Measurements from ENCODE around the gene OR9Q1. TPM values are rescaled to one million over a fixed set of nuclear protein-coding genes. Genes with fewer than 3 reads are reported as not detected.

The OR9Q1 gene
- polyA plus RNA-seq, 1 donor from 2014 or later, result not detected

- H3F3A ChIP-seq (ENCODE audit: insufficient read depth, low read length, poor library complexity, severe bottlenecking), result no peaks in the 10 kb centered on the region
- no peaks in the 10 kb centered on the region for H3K27me3 ChIP-seq (ENCODE audit: insufficient read depth, low read depth, low read length)
- no peaks in the 10 kb centered on the region for H3K79me2 ChIP-seq (replicated peaks; ENCODE audit: insufficient read depth, low read length)
- no peaks in the 10 kb centered on the region for H4K20me1 ChIP-seq (ENCODE audit: insufficient read depth)
- no peak overlapping the region for H3K4me2 ChIP-seq (ENCODE audit: low read length)
- no peak for TF ChIP-seq RAD21 (conservative IDR thresholded peaks at IDR 0.05)
- TF ChIP-seq MXI1 (conservative IDR thresholded peaks at IDR 0.05; ENCODE audit: poor library complexity, severe bottlenecking), result no peak
- TF ChIP-seq TAF1 (IDR thresholded peaks at IDR 0.05; ENCODE audit: low read depth), result no peak
- no peak for TF ChIP-seq REST (IDR thresholded peaks at IDR 0.05; ENCODE audit: borderline replicate concordance)
- TF ChIP-seq EP300 (conservative IDR thresholded peaks at IDR 0.05; ENCODE audit: poor library complexity, severe bottlenecking), result no peak
- TF ChIP-seq SMC3 (conservative IDR thresholded peaks at IDR 0.05; ENCODE audit: poor library complexity), result no peak
- TF ChIP-seq, protein P1, sequence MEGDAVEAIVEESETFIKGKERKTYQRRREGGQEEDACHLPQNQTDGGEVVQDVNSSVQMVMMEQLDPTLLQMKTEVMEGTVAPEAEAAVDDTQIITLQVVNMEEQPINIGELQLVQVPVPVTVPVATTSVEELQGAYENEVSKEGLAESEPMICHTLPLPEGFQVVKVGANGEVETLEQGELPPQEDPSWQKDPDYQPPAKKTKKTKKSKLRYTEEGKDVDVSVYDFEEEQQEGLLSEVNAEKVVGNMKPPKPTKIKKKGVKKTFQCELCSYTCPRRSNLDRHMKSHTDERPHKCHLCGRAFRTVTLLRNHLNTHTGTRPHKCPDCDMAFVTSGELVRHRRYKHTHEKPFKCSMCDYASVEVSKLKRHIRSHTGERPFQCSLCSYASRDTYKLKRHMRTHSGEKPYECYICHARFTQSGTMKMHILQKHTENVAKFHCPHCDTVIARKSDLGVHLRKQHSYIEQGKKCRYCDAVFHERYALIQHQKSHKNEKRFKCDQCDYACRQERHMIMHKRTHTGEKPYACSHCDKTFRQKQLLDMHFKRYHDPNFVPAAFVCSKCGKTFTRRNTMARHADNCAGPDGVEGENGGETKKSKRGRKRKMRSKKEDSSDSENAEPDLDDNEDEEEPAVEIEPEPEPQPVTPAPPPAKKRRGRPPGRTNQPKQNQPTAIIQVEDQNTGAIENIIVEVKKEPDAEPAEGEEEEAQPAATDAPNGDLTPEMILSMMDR (IDR thresholded peaks at IDR 0.05; ENCODE audit: poor library complexity, severe bottlenecking), result no peak
- no peak overlapping the region for H3K9ac ChIP-seq (ENCODE audit: low read length)
- no peak overlapping the region for H2AFZ ChIP-seq (ENCODE audit: low read depth, low read length)
- no peak overlapping the region for H3K4me3 ChIP-seq (ENCODE audit: low read length)
- no peak overlapping the region for H3K27ac ChIP-seq (ENCODE audit: low read length)
- no peaks in the 10 kb centered on the region for H3K9me2 ChIP-seq (ENCODE audit: insufficient read depth, low read length)
- no peaks in the 10 kb centered on the region for H3K9me3 ChIP-seq (ENCODE audit: low read length)
- no peaks in the 10 kb centered on the region for H3K36me3 ChIP-seq (ENCODE audit: insufficient read depth, low read length)
These were observed 154.8 kb downstream of the OR9Q1 start for GRCh38 chr11:58178444-58178843.

DNA sequence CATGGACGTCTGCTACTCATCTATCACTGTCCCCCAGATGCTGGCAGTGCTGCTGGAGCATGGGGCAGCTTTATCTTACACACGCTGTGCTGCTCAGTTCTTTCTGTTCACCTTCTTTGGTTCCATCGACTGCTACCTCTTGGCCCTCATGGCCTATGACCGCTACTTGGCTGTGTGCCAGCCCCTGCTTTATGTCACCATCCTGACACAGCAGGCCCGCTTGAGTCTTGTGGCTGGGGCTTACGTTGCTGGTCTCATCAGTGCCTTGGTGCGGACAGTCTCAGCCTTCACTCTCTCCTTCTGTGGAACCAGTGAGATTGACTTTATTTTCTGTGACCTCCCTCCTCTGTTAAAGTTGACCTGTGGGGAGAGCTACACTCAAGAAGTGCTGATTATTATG is 156.0 kb downstream of the OR9Q1 start:
- Histone ChIP-seq H3K4me2 (ENCODE audit: low read length) (no peak overlapping the region), H4K20me1 (ENCODE audit: insufficient read depth) (no peaks in the 10 kb centered on the region), H3K9ac (ENCODE audit: low read length) (no peak overlapping the region), H3K27ac (ENCODE audit: low read length) (no peak overlapping the region), H3K4me3 (ENCODE audit: low read length) (no peak overlapping the region), H3K27me3 (ENCODE audit: insufficient read depth, low read depth, low read length) (no peaks in the 10 kb centered on the region), H3K9me2 (ENCODE audit: insufficient read depth, low read length) (no peaks in the 10 kb centered on the region), H3F3A (ENCODE audit: insufficient read depth, low read length, poor library complexity, severe bottlenecking) (no peaks in the 10 kb centered on the region), H3K79me2 (replicated peaks; ENCODE audit: insufficient read depth, low read length) (no peaks in the 10 kb centered on the region), H3K36me3 (ENCODE audit: insufficient read depth, low read length) (no peaks in the 10 kb centered on the region), H3K9me3 (ENCODE audit: low read length) (no peaks in the 10 kb centered on the region), H2AFZ (ENCODE audit: low read depth, low read length) (no peak overlapping the region)
- TF ChIP-seq SMC3 (conservative IDR thresholded peaks at IDR 0.05; ENCODE audit: poor library complexity), result no peak
- no peak for TF ChIP-seq POLR2AphosphoS5 (IDR thresholded peaks at IDR 0.05)
- TF ChIP-seq, protein P1 (IDR thresholded peaks at IDR 0.05; ENCODE audit: poor library complexity, severe bottlenecking), result no peak
- TF ChIP-seq EZH2 (IDR thresholded peaks at IDR 0.05; ENCODE audit: borderline replicate concordance, insufficient read depth, low read length, poor library complexity, severe bottlenecking), result no peak
- no peak for TF ChIP-seq RAD21 (conservative IDR thresholded peaks at IDR 0.05)
- no peak for TF ChIP-seq REST (IDR thresholded peaks at IDR 0.05; ENCODE audit: borderline replicate concordance)
- no peak for TF ChIP-seq MXI1 (conservative IDR thresholded peaks at IDR 0.05; ENCODE audit: poor library complexity, severe bottlenecking)
- TF ChIP-seq TAF1 (IDR thresholded peaks at IDR 0.05; ENCODE audit: low read depth), result no peak
- TF ChIP-seq EP300 (conservative IDR thresholded peaks at IDR 0.05; ENCODE audit: poor library complexity, severe bottlenecking), result no peak

All from neural cell (in vitro differentiated cells).